Hepatocyte (in vitro differentiated cells): ENCODE data around the gene SMAP2. TPM values are rescaled to one million over a fixed set of nuclear protein-coding genes. Genes with fewer than 3 reads are reported as not detected.

ENCODE experiments used
- DNase-seq: peaks from one replicate; pipeline ENCODE4 v3.0.0-alpha.2; 2016; ENCODE audit warnings: low spot score
- H2AFZ ChIP-seq: fragments of 200-600 bp; sonication (generic); 2 replicates; pipeline ENCODE4 v1.6.0; 2016; ENCODE audit warnings: antibody characterized with exemption, mild to moderate bottlenecking
- H3K27ac ChIP-seq: fragments of 200-600 bp; sonication (generic); 2 replicates; pipeline ENCODE4 v1.5.1; 2016; ENCODE audit warnings: mild to moderate bottlenecking
- H3K27me3 ChIP-seq: fragments of 200-600 bp; sonication (generic); 2 replicates; pipeline ENCODE4 v1.6.1; 2016
- H3K36me3 ChIP-seq: fragments of 200-600 bp; sonication (generic); replicated peaks from 2 replicates; pipeline ENCODE4 v1.5.1; 2016; ENCODE audit warnings: low read depth; ENCODE audit not compliant: insufficient read depth
- H3K4me1 ChIP-seq: fragments of 200-600 bp; sonication (generic); 2 replicates; pipeline ENCODE4 v1.5.1; 2016; ENCODE audit warnings: mild to moderate bottlenecking, moderate library complexity; ENCODE audit not compliant: insufficient read depth
- H3K4me2 ChIP-seq: fragments of 200-600 bp; sonication (generic); 2 replicates; pipeline ENCODE4 v1.6.0; 2016
- H3K4me3 ChIP-seq: fragments of 200-600 bp; sonication (generic); 2 replicates; pipeline ENCODE4 v1.5.1; 2016; ENCODE audit warnings: mild to moderate bottlenecking
- H3K79me2 ChIP-seq: fragments of 200-600 bp; sonication (generic); 2 replicates; pipeline ENCODE4 v1.6.0; 2017; ENCODE audit warnings: mild to moderate bottlenecking
- H3K9me2 ChIP-seq: fragments of 200-600 bp; sonication (generic); replicated peaks from 2 replicates; pipeline ENCODE4 v1.6.0; 2017; ENCODE audit warnings: mild to moderate bottlenecking; ENCODE audit not compliant: insufficient read depth
- H3K9me3 ChIP-seq: fragments of 200-600 bp; sonication (generic); 2 replicates; pipeline ENCODE4 v1.5.1; 2016; ENCODE audit warnings: low read depth, mild to moderate bottlenecking
- H4K20me1 ChIP-seq: fragments of 200-600 bp; sonication (generic); 2 replicates; pipeline ENCODE4 v1.6.0; 2016; ENCODE audit warnings: mild to moderate bottlenecking; ENCODE audit not compliant: insufficient read depth, poor library complexity, severe bottlenecking
- CTCF ChIP-seq: fragments of 200-600 bp; sonication (generic); IDR thresholded peaks from 2 replicates; pipeline ENCODE4 v1.5.1; 2016; ENCODE audit warnings: antibody characterized with exemption, mild to moderate bottlenecking; ENCODE audit not compliant: poor library complexity
- EZH2 ChIP-seq: fragments of 200-600 bp; sonication (generic); IDR thresholded peaks from 2 replicates; pipeline ENCODE4 v1.6.1; 2016; ENCODE audit warnings: antibody characterized with exemption, mild to moderate bottlenecking, borderline replicate concordance
- EZH2phosphoT487 ChIP-seq: fragments of 200-600 bp; sonication (generic); IDR thresholded peaks from one replicate; pipeline ENCODE4 v1.6.1; 2018; ENCODE audit warnings: antibody characterized with exemption, mild to moderate bottlenecking, low read depth, moderate library complexity; ENCODE audit not compliant: unreplicated experiment, severe bottlenecking
- WGBS: methylation state at CpG from one replicate; pipeline ENCODE4 v1.1.6; 2016; ENCODE audit warnings: low lambda C conversion rate; ENCODE audit errors: missing lambda C conversion rate; 5-methylcytosine and 5-hydroxymethylcytosine counted together
- polyA plus RNA-seq: library from polyadenylated mRNA; unstranded; fragments of >200 nt; fragmentation: Nextera tagmentation; extraction: Ambion mirVana; gene quantifications from 2 replicates; pipeline ENCODE4 v1.2.1, GENCODE V29; 2016
- total RNA-seq: library from RNA; depleted of rRNA; stranded (reverse); fragments of >200 nt; gene quantifications from 2 replicates; pipeline ENCODE4 v1.2.3, GENCODE V29; 2014

Gene SMAP2
- total and polyA plus RNA-seq, 2 experiments from 2014 or later: 22.9 to 23.1 TPM

GRCh38 chr1:40462956-40463590 is 89.5 kb downstream of the SMAP2 start:
- 94% methylated on average over 3 of the region's 3 CpGs for WGBS
- peaks cover 5% of the 10 kb centered on the region for H3K36me3 ChIP-seq
- no peaks in the 10 kb centered on the region for H3K9me2 ChIP-seq
- no peak for DNase-seq
- no peak overlapping the region for H3K27ac ChIP-seq
- H3K79me2 ChIP-seq: no peaks in the 10 kb centered on the region
- H3K9me3 ChIP-seq: peaks cover 75% of the 10 kb centered on the region
- no peak overlapping the region for H2AFZ ChIP-seq
- H3K4me2 ChIP-seq: no peak overlapping the region
- no peak overlapping the region for H3K4me3 ChIP-seq
- H4K20me1 ChIP-seq: no peaks in the 10 kb centered on the region
- TF ChIP-seq CTCF (no peak), EZH2phosphoT487 (no peak), EZH2 (no peak)
- H3K27me3 ChIP-seq: no peaks in the 10 kb centered on the region
- no peaks in the 10 kb centered on the region for H3K4me1 ChIP-seq

- Histone ChIP-seq H3K4me1 (no peaks in the 10 kb centered on the region), H3K9me3 (peaks cover 41% of the 10 kb centered on the region), H3K9me2 (no peaks in the 10 kb centered on the region), H3K79me2 (no peaks in the 10 kb centered on the region), H2AFZ (no peak overlapping the region), H3K27ac (no peak overlapping the region), H3K4me3 (no peak overlapping the region), H3K27me3 (no peaks in the 10 kb centered on the region), H3K36me3 (no peaks in the 10 kb centered on the region), H4K20me1 (no peaks in the 10 kb centered on the region), H3K4me2 (no peak overlapping the region)
- WGBS: 98% methylated on average over 2 of the region's 2 CpGs
- no peak for DNase-seq
- TF ChIP-seq CTCF (no peak), EZH2 (no peak), EZH2phosphoT487 (no peak)
Measured at GRCh38 chr1:40469327-40469726, 95.8 kb downstream of the SMAP2 start.

Other genes starting within 250 kb of the SMAP2 start
- 17.4 and 18.8 TPM in 2 replicates for gene RLF, start 212.3 kb upstream of the SMAP2 start, total RNA-seq
- 3.9 and 5.6 TPM in 2 replicates for gene RLF, start 212.3 kb upstream of the SMAP2 start, polyA plus RNA-seq
- not detected in 2 replicates for gene TMCO2, start 125.8 kb upstream of the SMAP2 start, total RNA-seq
- gene TMCO2, start 125.8 kb upstream of the SMAP2 start, polyA plus RNA-seq: 0.69 TPM in 1 of 2 replicates, not detected in the other
- 56.1 and 58.9 TPM in 2 replicates for gene ZMPSTE24, start 115.5 kb upstream of the SMAP2 start, total RNA-seq
- 32.6 and 35.6 TPM in 2 replicates for gene ZMPSTE24, start 115.5 kb upstream of the SMAP2 start, polyA plus RNA-seq
- 13.3 and 20.6 TPM in 2 replicates for gene COL9A2, start 56.4 kb upstream of the SMAP2 start, total RNA-seq
- gene COL9A2, start 56.4 kb upstream of the SMAP2 start, polyA plus RNA-seq: 24.9 and 33.5 TPM in 2 replicates
- gene ZFP69B, start 76.7 kb downstream of the SMAP2 start, total RNA-seq: 3.2 and 5.0 TPM in 2 replicates
- gene ZFP69B, start 76.7 kb downstream of the SMAP2 start, polyA plus RNA-seq: 1.1 and 4.8 TPM in 2 replicates
- 2.1 and 2.3 TPM in 2 replicates for gene ZFP69, start 103.6 kb downstream of the SMAP2 start, total RNA-seq
- gene ZFP69, start 103.6 kb downstream of the SMAP2 start, polyA plus RNA-seq: 1.3 and 1.4 TPM in 2 replicates
- gene EXO5, start 135.0 kb downstream of the SMAP2 start, total RNA-seq: 8.9 and 13.2 TPM in 2 replicates
- gene EXO5, start 135.0 kb downstream of the SMAP2 start, polyA plus RNA-seq: 4.3 and 7.8 TPM in 2 replicates
- gene ZNF684, start 157.9 kb downstream of the SMAP2 start, total RNA-seq: 5.3 and 9.6 TPM in 2 replicates
- 1.8 and 3.3 TPM in 2 replicates for gene ZNF684, start 157.9 kb downstream of the SMAP2 start, polyA plus RNA-seq